ENCODE data around the gene AHCYL2.

Gene AHCYL2

DNA sequence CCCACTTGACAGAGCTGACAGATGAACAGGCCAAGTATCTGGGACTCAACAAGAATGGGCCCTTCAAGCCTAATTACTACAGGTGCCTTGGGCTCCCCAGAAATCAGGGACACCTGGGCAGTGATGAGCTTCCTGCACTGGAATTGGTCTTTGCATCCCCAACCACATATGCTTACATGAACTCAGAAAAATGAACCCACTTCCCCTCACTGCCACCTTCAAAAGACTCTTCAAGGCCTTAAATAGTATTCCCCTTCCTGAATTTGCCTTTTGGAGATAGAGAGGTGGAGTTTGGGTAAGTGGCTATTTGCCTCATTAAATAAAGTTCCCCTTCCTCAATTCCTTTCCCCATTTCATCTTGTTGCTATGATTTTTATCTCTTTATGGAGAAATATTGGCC, 201.7 kb downstream of the AHCYL2 start:
- Histone ChIP-seq H3K36me3 (ENCODE audit: control insufficient read depth, insufficient read depth, low read length) (peaks cover 7% of the 10 kb centered on the region), H3K4me3 (ENCODE audit: insufficient read depth, low read depth, low read length, poor library complexity, severe bottlenecking) (no peak overlapping the region), H3K9me3 (ENCODE audit: control insufficient read depth, low read length) (no peaks in the 10 kb centered on the region), H3K27me3 (replicated peaks; ENCODE audit: control insufficient read depth, insufficient read depth, low read length, poor library complexity, severe bottlenecking) (no peaks in the 10 kb centered on the region), H3K27ac (ENCODE audit: insufficient read depth, low read length, poor library complexity, severe bottlenecking) (no peak overlapping the region), H3K4me1 (ENCODE audit: control insufficient read depth, insufficient read depth, low read length, poor library complexity, severe bottlenecking) (no peaks in the 10 kb centered on the region)
- no peak for DNase-seq

DNA sequence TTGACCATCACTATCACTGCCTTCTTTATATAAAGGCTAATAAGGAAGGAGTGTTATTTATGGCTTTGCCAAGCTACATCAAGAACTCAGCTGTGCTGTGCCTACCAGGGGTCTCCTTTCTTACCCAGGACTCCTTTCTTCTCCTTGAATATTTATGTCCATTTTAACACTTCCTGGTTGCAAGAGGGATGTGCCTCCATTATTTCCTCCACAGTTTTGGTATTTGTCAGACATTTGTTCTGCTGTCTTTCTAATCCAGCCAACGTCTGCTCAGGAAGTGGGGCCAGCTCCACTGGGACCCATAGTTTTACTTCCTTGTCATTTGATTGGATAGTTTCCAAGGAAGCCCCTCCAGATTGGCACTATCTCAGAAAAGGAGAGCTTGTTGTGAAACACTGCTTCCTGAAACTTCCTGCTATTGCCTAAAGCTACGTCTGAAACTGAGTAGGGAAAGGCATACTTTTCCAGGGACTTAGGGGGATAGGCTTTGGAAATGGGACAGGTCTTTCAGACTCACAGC, 202.8 kb downstream of the AHCYL2 start:
- H3K27ac ChIP-seq (ENCODE audit: insufficient read depth, low read length, poor library complexity, severe bottlenecking), result no peak overlapping the region
- H3K36me3 ChIP-seq (ENCODE audit: control insufficient read depth, insufficient read depth, low read length), result peaks cover 5% of the 10 kb centered on the region
- H3K4me3 ChIP-seq (ENCODE audit: insufficient read depth, low read depth, low read length, poor library complexity, severe bottlenecking), result no peak overlapping the region
- no peak for DNase-seq
- no peaks in the 10 kb centered on the region for H3K27me3 ChIP-seq (replicated peaks; ENCODE audit: control insufficient read depth, insufficient read depth, low read length, poor library complexity, severe bottlenecking)
- no peaks in the 10 kb centered on the region for H3K9me3 ChIP-seq (ENCODE audit: control insufficient read depth, low read length)
- no peaks in the 10 kb centered on the region for H3K4me1 ChIP-seq (ENCODE audit: control insufficient read depth, insufficient read depth, low read length, poor library complexity, severe bottlenecking)

DNA sequence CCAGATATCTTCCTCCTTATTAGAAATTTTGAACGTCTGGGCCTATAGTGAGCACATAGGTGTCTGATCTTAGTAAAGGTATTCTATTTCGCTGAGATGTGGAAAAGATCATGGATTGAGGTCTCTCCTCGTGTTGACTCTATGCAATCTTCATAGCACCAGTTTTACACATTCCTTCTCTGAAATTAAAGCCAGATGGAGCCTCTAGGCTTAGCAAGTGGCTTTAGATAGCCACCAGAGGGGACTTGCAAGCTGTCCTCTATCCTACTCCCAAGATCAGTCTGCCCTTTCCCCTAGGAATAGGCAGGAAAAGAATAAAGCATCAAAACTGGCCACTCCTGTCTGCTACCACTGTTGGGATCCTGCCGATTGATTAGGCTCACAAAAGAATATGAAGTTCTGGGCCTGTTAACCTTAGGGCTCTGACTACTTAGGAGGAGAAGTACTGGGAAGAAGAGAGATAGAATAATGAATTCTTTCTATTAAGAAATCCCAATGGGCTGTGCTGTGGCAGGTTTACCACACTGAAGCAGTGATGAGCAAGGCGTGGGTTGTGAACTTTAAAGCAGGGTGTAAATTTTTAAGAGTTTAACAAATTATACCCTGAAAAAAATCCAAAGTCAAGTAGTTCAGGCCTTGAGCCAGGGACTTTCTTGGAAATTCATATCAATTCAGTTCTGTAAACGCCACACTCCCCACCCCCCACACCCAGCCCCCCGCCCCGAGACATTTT, 207.2 kb downstream of the AHCYL2 start:
- Histone ChIP-seq H3K27ac (ENCODE audit: insufficient read depth, low read length, poor library complexity, severe bottlenecking) (no peak overlapping the region), H3K9me3 (ENCODE audit: control insufficient read depth, low read length) (no peaks in the 10 kb centered on the region), H3K36me3 (ENCODE audit: control insufficient read depth, insufficient read depth, low read length) (no peaks in the 10 kb centered on the region), H3K4me1 (ENCODE audit: control insufficient read depth, insufficient read depth, low read length, poor library complexity, severe bottlenecking) (peaks cover 6% of the 10 kb centered on the region), H3K4me3 (ENCODE audit: insufficient read depth, low read depth, low read length, poor library complexity, severe bottlenecking) (no peak overlapping the region), H3K27me3 (replicated peaks; ENCODE audit: control insufficient read depth, insufficient read depth, low read length, poor library complexity, severe bottlenecking) (peaks cover 14% of the 10 kb centered on the region)
- DNase-seq, result no peak

DNA sequence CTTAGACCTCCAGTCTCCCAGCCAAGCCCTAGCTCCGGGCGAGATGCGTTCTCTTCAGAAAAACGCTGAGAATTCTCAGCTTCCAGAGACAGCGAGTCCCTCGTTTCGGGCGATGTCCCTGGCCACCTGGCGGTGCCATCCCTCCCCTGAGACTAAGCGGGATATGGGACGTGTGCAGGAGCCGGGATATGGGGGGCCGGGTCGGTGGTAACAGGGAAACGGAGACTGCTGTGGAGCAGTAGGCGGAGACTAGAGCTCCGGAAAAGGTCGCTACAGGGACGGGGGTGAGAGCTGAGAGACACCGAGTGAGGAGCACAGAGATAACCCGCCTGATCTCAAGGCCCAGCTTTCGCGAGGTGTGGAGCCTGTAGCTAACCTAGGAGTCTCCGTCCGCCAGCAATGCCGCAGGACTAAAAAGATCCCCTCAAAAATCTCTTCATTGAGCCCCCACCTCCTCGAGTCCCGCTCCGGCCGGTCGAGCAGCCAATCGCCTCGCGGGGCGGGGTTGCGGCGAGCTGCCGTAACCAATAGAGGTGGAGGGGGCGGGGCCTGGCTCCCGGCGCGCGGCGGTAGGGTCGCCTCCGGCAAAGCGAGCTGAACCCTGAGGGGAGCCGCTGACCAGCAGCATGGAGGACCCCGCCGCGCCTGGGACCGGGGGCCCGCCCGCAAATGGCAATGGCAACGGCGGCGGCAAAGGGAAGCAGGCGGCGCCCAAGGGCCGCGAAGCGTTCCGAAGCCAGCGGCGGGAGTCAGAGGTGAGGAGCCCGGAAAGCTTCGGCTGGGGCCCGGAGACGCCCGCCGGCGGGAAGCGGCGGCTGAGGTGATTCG, 209.2 kb downstream of the AHCYL2 start, which contains the start of gene STRIP2:
Gene STRIP2, plus strand, starts transcription at position 586 of the 828 bp plus-strand sequence. Its CDS starts 41 bp downstream, at position 627.
- Histone ChIP-seq H3K4me1 (ENCODE audit: control insufficient read depth, insufficient read depth, low read length, poor library complexity, severe bottlenecking) (peaks cover 6% of the 10 kb centered on the region), H3K4me3 (ENCODE audit: insufficient read depth, low read depth, low read length, poor library complexity, severe bottlenecking) (peak within 1 kb of the TSS; percentile 76), H3K27ac (ENCODE audit: insufficient read depth, low read length, poor library complexity, severe bottlenecking) (peak within 1 kb of the TSS; percentile 38), H3K27me3 (replicated peaks; ENCODE audit: control insufficient read depth, insufficient read depth, low read length, poor library complexity, severe bottlenecking) (peaks cover 14% of the 10 kb centered on the region), H3K9me3 (ENCODE audit: control insufficient read depth, low read length) (no peaks in the 10 kb centered on the region), H3K36me3 (ENCODE audit: control insufficient read depth, insufficient read depth, low read length) (no peaks in the 10 kb centered on the region)
- DNase-seq, result peak; percentile 79 to 87 (median 86)

DNA sequence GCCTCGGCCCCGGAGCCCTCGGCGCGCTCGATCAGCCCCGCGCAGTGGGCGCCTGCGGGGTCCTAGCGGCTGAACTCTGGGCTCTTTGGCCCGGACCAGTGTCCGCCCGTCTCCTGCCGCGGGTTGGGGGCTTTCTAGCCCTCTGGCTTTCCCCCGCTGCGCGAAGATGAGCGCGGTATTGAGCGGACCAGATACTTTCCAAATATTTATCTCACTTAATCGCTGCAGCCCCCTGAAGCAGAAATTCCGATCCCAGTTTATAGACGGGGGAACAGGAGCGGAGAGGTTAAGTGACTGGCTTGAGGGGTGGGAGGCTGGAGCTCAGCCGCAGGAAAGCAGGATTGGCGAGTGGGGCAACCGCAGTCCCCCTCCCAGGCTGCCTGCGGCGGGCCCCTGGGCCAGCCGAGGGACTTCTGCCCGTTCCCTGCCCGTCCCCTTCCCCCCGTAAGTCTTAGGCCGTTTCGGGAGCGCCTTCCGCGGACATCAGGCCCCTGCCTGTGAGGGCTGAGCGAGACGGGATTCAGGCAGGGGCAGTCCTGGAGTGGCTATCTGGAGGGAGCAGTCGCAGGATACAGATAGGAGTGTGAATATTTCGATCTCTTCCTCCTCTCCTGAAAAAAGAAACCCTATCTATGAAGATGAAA, 210.0 kb downstream of the AHCYL2 start:
- H3K27me3 ChIP-seq (replicated peaks; ENCODE audit: control insufficient read depth, insufficient read depth, low read length, poor library complexity, severe bottlenecking), result peaks cover 14% of the 10 kb centered on the region
- no peaks in the 10 kb centered on the region for H3K36me3 ChIP-seq (ENCODE audit: control insufficient read depth, insufficient read depth, low read length)
- peak overlapping the region; percentile 76 for H3K4me3 ChIP-seq (ENCODE audit: insufficient read depth, low read depth, low read length, poor library complexity, severe bottlenecking)
- peaks cover 6% of the 10 kb centered on the region for H3K4me1 ChIP-seq (ENCODE audit: control insufficient read depth, insufficient read depth, low read length, poor library complexity, severe bottlenecking)
- H3K27ac ChIP-seq (ENCODE audit: insufficient read depth, low read length, poor library complexity, severe bottlenecking), result no peak overlapping the region
- DNase-seq, result no peak
- no peaks in the 10 kb centered on the region for H3K9me3 ChIP-seq (ENCODE audit: control insufficient read depth, low read length)

DNA sequence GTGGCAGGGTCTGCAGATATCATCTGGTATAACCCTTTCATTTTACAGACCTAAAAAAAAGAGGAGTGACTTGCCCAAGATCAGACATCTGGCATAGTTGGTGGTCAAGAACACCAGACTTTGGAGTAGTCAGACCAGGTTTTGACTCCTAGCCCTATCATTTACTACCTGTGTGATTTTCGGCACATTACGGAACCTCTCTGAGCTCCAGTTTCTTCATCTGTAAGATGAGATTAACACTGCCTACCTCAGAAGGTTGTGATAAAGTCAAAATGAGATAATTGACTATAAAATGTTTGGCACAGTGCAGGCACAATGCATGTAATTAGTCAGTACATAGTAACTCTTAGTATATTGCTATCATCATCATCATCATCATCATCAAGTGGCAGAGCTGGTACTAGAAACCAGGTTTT, 210.6 kb downstream of the AHCYL2 start:
- no peak overlapping the region for H3K27ac ChIP-seq (ENCODE audit: insufficient read depth, low read length, poor library complexity, severe bottlenecking)
- no peaks in the 10 kb centered on the region for H3K36me3 ChIP-seq (ENCODE audit: control insufficient read depth, insufficient read depth, low read length)
- DNase-seq, result no peak
- H3K4me3 ChIP-seq (ENCODE audit: insufficient read depth, low read depth, low read length, poor library complexity, severe bottlenecking), result no peak overlapping the region
- H3K9me3 ChIP-seq (ENCODE audit: control insufficient read depth, low read length), result no peaks in the 10 kb centered on the region
- peaks cover 14% of the 10 kb centered on the region for H3K27me3 ChIP-seq (replicated peaks; ENCODE audit: control insufficient read depth, insufficient read depth, low read length, poor library complexity, severe bottlenecking)
- H3K4me1 ChIP-seq (ENCODE audit: control insufficient read depth, insufficient read depth, low read length, poor library complexity, severe bottlenecking), result peaks cover 6% of the 10 kb centered on the region

DNA sequence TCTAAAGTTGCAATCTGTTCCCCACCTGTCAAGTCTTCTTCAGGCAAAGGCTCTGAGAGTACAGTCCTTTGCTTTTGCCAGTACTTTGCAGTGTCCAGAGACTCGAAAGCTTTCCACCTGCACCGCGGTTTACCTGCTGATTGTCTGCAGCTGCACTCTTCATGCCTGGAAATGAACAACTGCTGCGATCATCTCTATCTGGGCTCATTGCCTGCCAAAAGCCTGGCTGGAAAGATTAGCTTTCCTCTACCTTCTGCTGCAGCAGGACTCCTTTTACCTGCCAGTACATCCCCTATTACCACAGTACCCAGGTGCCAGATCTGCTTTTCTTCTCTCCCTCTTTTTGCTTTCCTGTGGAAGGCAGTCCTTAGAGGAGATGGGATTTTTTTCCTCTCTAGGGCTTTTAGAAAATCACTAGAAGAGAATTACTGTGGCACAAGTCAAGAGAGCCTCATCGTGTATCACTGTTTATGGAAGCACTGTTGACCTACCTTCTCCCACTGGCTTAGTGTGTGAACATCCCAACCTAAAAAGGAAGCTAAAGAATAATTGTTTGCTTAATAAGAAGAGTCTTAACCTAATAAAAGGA, 211.6 kb downstream of the AHCYL2 start:
- Histone ChIP-seq H3K4me1 (ENCODE audit: control insufficient read depth, insufficient read depth, low read length, poor library complexity, severe bottlenecking) (peaks cover 6% of the 10 kb centered on the region), H3K36me3 (ENCODE audit: control insufficient read depth, insufficient read depth, low read length) (no peaks in the 10 kb centered on the region), H3K27ac (ENCODE audit: insufficient read depth, low read length, poor library complexity, severe bottlenecking) (no peak overlapping the region), H3K4me3 (ENCODE audit: insufficient read depth, low read depth, low read length, poor library complexity, severe bottlenecking) (no peak overlapping the region), H3K9me3 (ENCODE audit: control insufficient read depth, low read length) (no peaks in the 10 kb centered on the region), H3K27me3 (replicated peaks; ENCODE audit: control insufficient read depth, insufficient read depth, low read length, poor library complexity, severe bottlenecking) (peaks cover 14% of the 10 kb centered on the region)
- DNase-seq, result no peak

DNA sequence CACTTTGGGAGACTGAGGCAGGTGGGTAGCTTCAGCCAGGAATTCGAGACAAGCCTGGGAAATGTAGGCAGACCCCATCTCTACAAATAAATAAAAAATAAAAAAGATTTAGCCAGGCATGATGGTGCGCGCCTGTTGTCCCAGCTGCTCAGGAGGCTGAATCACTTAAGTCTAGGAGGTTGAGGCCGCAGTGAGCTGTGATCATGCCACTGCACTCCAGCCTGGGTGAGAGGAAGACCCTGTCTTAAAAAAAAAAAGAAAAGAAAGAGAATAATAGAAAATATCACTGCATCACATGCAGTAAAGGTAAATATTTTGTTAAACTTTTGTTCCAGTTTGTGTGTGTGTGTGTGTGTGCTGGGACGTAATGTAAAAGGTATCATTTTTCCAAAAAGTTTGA, 212.4 kb downstream of the AHCYL2 start:
- Histone ChIP-seq H3K9me3 (ENCODE audit: control insufficient read depth, low read length) (no peaks in the 10 kb centered on the region), H3K36me3 (ENCODE audit: control insufficient read depth, insufficient read depth, low read length) (no peaks in the 10 kb centered on the region), H3K27me3 (replicated peaks; ENCODE audit: control insufficient read depth, insufficient read depth, low read length, poor library complexity, severe bottlenecking) (peaks cover 14% of the 10 kb centered on the region), H3K27ac (ENCODE audit: insufficient read depth, low read length, poor library complexity, severe bottlenecking) (no peak overlapping the region), H3K4me1 (ENCODE audit: control insufficient read depth, insufficient read depth, low read length, poor library complexity, severe bottlenecking) (peaks cover 6% of the 10 kb centered on the region), H3K4me3 (ENCODE audit: insufficient read depth, low read depth, low read length, poor library complexity, severe bottlenecking) (no peak overlapping the region)
- DNase-seq, result no peak

DNA sequence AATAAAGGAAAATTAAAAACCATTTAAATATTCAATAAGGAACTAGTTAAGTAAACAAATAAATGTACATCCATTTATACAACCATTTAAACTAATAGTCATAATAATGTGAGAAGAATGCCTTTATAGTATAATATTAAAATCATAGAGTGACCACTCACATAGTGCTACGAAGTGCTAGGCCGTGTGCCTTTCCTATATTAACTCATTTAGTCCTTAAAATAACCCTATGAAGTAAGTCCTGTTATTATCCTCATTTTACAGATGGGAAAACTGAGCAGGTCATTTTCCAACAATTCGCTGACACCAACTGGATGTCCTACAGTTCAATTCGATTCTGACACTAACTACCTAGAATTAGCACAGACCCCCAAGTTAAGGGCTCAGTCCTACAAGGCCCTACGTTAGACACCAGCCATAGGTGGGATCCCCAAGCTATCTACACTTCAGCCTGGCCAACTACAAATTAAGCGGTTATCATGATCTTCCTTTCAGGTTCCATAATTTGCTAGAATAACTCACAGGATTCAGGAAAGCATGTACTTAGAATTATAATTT, 213.5 kb downstream of the AHCYL2 start:
- no peak overlapping the region for H3K4me3 ChIP-seq (ENCODE audit: insufficient read depth, low read depth, low read length, poor library complexity, severe bottlenecking)
- no peak overlapping the region for H3K27ac ChIP-seq (ENCODE audit: insufficient read depth, low read length, poor library complexity, severe bottlenecking)
- peaks cover 6% of the 10 kb centered on the region for H3K4me1 ChIP-seq (ENCODE audit: control insufficient read depth, insufficient read depth, low read length, poor library complexity, severe bottlenecking)
- no peak for DNase-seq
- no peaks in the 10 kb centered on the region for H3K36me3 ChIP-seq (ENCODE audit: control insufficient read depth, insufficient read depth, low read length)
- H3K27me3 ChIP-seq (replicated peaks; ENCODE audit: control insufficient read depth, insufficient read depth, low read length, poor library complexity, severe bottlenecking), result peaks cover 14% of the 10 kb centered on the region
- H3K9me3 ChIP-seq (ENCODE audit: control insufficient read depth, low read length), result no peaks in the 10 kb centered on the region

Measured in effector memory CD4-positive, alpha-beta T cell (primary cell).